Fibroblast of skin of right biceps (primary cell): ENCODE data around the gene RAD51AP2.
"Not testable (repeated sequence)": the region's sequence is repeated elsewhere in the genome, so short reads cannot be mapped to it uniquely, and the experiment has no call there.

Experiments
- DNase-seq: peaks from one replicate; pipeline ENCODE4 v3.0.0-alpha.2; 2013

RAD51AP2 gene

DNA sequence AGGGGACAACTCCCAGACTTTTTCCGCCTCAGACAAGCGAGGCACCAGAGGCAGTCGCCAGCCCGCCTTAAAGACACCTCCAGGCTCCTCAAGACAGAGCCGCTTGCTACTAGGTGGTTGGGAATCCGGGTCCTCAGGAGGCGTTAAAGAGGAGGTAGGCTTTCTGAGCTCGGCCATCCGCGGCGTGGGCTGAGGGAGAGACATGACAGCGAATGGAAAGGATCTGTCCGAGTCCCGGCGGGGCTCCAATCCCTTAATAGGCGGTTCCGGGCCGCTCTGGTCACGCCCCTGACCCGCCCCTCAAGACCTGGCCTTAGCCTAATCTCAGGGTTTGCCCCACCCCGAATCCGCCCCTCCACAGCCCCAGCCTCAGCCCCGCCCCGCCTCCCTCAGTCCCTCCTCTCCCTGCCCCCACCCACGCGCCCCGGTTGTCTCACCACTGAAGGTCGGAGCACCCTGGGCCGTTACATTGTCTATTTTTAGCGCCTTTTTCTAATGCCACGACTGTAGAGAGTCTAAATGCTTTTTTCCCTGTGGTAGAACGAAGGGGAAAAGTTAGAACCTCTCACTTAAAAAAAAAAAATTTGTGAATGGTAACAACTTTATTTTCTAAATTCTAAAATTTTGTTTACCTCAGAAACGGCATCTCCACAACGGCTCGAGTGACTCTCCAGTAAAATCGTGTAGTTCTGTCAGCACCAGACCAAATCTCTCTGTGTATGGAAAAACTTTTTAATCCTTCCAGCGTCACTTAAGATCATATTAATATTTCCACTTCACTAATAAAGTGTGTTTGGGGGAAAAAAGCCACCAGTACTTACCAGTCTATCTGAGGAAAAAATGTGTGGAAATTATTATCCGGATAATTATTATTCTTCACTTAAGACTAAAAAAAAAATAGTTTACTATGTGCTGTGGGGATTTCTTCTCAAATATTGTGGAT, at the start of gene RAD51AP2:
TSS of gene RAD51AP2 (minus strand) at position 229 of the 943 bp plus-strand sequence. CDS start at position 204, 25 bp downstream.
- DNase-seq, result peak; percentile 90

DNA sequence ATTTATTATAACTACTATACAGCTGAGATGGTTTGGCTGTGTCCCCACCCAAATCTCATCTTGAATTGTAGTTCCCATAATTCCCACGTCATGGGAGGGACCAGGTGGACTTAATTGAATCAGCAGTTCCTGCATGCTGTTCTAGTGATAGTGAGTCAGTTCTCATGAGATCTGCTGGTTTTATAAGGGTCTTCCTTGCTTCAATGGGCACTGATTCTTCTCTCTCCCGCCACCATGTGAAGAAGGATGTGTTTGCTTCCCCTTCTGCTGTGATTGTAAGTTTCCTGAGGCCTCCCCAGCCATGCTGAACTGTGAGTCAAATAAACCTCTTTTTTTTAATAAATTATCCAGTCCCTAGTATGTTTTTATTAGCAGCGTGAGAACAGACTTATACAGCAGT, 47.5 kb upstream of the RAD51AP2 start:
- DNase-seq, result not testable (repeated sequence)

- DNase-seq, result no peak
These were observed 40.6 kb upstream of the RAD51AP2 start for GRCh38 chr2:17558878-17559277.

GRCh38 chr2:17558053-17558452, 39.8 kb upstream of the RAD51AP2 start:
- peak; percentile 29 for DNase-seq

DNA sequence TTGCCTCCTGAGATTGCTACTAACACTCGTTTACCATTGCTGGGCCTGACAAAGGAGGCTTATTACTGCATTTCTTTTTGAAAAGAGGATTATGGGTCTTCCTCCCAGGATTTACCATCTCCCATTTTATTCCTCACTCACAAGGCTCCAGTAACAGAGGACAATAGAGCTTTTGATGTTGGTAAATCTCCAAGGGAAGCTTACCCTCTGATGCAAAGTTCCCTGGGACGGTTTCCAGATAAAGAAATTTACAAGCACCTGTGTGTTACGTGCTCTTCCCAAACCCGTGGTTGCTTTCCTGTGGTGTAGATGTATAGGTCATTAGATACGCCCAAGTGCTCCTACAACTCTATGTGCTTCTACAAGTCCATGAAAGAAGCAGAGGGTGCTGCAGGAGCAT, 39.4 kb upstream of the RAD51AP2 start:
- no peak for DNase-seq

DNA sequence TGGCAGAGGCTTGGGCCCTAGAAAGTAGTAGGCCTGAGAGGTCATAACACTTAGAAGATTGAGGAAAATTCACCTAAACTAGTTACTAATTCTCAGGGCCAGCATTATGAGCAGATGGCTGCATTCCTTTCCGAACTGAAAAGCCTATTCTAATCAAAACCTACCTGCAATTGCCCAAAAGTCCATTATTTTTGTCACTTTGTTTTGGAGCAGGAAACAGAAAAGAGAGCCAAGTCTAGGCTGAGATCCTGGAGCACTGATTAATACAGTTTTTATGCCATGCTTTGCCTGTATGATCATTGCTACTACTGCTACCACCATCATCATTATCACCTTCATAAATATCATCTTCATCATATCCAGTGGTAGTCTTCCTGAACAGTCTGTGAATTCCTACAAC, 36.9 kb upstream of the RAD51AP2 start:
- DNase-seq, result no peak

DNA sequence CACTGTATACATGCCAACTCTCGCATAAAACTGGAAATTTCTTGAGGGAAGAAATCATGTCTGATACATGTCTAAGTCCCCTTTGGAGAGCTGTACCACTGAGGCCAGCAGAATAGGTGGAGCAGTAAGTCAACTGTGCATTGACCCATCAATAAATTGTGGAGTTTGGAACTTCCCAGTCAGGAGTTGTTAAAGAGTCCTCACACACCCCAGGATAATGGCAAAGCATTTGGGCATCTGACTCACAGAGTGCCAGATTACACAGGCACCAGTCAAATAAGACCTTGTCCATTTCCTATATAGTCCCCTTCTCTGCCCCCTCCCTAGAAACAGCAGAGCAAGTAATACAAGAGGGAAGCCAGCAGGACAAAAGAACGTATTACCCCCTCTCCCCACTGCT, 32.7 kb upstream of the RAD51AP2 start:
- no peak for DNase-seq

DNA sequence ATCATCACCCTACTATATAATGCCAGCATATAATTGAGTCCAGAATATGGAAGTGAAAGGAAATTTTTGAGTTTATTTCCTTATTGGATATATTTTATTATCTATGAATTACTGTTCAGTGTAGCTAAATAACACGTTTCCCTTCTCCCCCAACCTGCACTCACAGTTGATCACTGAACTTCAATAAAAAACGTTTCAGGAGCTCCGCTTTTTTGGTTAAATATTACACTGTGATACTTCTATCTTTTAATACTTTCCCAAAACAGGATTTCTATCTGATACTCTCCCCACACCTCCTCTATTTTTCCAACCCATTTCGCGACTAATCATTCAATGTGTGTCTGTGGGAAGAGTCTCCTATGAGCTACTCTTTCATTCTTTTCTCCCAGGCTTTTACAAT, 29.5 kb upstream of the RAD51AP2 start:
- DNase-seq, result no peak

- no peak for DNase-seq
These were observed 29.0 kb upstream of the RAD51AP2 start for GRCh38 chr2:17547237-17547636.

- DNase-seq, result no peak
These were observed 27.7 kb upstream of the RAD51AP2 start for GRCh38 chr2:17545680-17546613.

GRCh38 chr2:17544256-17544655, 26.0 kb upstream of the RAD51AP2 start:
- DNase-seq, result peak; percentile 93

DNA sequence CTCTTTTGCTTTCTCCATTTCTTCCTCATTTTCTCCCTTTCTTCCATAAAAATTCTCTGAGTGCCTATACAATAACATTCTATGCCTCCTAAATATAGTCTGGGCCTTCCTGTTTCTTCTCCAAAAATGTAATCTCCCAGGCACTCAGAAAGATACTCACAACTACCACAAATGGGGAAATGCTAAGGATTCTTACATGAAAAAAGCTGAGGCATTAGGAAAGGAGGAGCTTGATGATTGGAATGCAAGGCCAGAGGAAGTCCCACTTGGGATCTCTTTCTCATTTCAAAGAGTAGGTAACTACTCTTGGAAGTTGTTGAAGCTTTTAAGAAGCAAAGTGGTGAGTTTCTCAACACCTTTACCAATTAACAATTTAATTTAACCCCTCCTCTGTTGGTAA, 25.6 kb upstream of the RAD51AP2 start:
- DNase-seq, result peak; percentile 82

DNA sequence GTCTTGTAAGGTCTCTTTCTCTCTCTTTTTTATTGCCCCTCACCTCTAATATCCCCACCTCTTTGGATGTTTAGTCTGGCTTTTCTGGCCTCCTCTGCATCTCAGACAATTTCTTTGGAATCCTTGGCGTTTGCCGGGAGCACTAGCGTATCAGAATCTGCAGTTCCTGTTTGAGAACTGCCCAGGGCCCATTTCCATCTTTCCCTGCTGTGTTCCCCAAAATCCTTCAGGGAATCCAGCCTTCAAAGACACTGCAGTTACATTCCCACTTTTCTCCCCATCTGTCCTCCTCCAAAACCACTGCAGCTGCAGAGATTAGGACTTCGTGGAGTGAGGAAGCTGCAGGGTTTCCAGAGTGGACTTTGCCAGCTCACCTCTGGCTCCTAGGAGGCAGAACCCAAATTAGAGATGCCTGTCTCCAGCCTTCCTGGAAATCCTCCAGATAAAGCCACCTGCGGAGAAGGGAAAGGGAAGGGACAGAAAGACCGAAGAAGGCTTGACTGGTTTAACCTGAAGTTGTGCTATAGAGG, 25.0 kb upstream of the RAD51AP2 start:
- no peak for DNase-seq

DNA sequence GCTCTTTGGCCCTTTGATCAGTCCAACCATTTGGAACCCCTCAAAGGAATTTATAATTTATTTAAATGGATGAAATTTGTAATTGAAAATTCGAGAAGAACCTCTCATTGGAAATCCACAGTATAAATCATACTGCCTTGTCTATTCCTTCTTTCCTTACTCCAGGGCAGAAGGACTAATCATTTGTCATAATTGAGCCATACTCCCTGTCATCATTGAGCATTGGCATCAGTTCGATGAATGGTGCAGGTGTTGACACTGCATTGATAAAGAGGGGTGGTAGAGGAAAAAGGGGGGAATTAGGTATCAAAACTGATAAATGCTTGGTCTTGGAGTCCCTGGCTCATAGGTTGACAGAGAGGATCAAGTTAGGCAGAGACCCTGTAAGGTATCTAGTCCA, 24.2 kb upstream of the RAD51AP2 start:
- DNase-seq, result no peak

GRCh38 chr2:17541531-17541950, 23.3 kb upstream of the RAD51AP2 start:
- DNase-seq, result no peak

GRCh38 chr2:17540813-17541530, 22.7 kb upstream of the RAD51AP2 start:
- no peak for DNase-seq

- peak; percentile 95 for DNase-seq
These were observed 22.0 kb upstream of the RAD51AP2 start, which contains the start of gene VSNL1 for GRCh38 chr2:17540093-17540812. Gene VSNL1 (plus strand): TSS chr2:17540696. CDS start chr2:17592075, 51,379 bp downstream.

GRCh38 chr2:17539611-17540092, 21.4 kb upstream of the RAD51AP2 start:
- DNase-seq, result peak; percentile 84

- peak; percentile 78 for DNase-seq
These were observed 20.8 kb upstream of the RAD51AP2 start for GRCh38 chr2:17538844-17539554.

GRCh38 chr2:17538022-17538843, 20.0 kb upstream of the RAD51AP2 start:
- peak; percentile 28 for DNase-seq
